COLO668 (cell line): ENCODE measurements around the gene LIG4.
"Not testable (repeated sequence)": the region's sequence is repeated elsewhere in the genome, so short reads cannot be mapped to it uniquely, and the experiment has no call there.

Experiments
- DNase-seq: peaks from one replicate; lab custom pipeline; 2025; ENCODE audit not compliant: unreplicated experiment; lab: John Stamatoyannopoulos, UW

The LIG4 gene

DNA sequence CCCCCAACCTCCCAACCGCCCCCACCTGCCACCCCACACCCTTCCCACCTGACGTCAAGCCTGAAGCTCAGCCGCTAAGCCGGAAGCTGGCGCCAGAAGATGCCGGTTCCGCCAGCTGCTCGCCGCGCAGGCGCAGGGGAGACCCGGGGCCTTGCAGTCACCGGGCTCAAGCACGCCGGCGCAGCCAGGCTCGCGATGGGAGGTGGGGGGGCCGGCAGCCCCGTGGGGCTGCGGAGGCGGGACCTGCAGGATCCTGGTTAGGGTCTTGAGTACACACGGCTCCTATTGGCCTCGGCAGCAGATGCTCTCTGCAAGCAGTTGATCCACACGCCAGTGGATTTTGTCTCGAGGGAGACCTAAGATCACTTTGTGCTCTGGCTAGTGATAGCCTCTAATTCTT lies at the start of gene LIG4:
TSS of gene LIG4 (minus strand) at position 101 of the 400 bp plus-strand sequence. CDS start 4,268 bp downstream, outside the sequence.
- peak; percentile 99 for DNase-seq

DNA sequence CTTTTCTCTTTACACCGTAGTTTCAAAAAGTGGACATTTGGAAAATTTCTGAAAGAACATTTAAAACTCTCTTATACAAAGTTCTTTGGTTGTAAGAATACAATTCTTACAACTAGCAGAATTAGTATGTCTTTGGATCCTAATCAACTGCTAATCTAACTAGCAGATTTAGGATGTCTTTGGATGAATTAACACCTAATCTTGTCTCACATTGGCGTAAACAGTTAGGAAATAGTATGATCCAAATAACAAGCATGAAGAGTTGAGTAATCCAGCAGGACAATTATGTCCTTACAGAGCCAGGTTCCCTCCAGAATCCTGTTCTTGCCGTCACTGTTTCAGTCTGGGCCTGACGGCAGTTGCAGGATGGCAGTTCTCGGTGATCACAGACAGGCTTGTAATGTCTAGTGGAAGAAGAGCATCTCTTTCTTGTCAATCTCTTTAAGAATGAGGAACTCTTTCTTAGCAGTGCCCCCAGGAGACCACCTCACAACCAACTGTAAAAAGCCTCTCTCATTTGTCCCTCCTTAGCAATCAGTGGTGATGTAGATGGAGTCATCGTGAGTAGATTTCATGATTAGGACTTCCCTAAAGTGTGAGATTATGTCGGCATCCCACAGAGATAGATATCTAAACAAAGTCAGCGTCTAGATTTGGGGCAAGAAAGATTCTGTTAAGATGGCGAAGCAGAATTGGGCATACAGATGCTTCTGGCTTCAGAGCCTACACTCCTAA lies 48.5 kb upstream of the LIG4 start:
- DNase-seq, result no peak

DNA sequence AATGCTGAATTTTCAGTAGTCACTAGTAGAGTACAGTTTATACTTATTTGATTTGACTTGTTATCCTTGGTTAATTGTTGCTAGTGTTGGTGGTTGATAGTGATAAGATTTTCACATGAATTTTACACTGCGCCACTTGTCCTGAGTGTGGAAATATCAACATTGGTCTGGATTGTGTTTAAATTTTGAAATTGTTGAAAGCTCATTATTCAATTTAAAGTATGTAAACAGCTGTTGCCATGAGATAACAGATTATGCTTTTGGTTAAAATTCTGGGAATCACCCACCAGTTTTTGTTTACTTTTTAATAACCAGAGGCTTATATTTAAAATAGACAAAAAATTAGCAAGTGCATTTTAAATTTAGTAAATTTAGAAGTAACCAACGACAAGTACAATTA lies 41.9 kb upstream of the LIG4 start:
- no peak for DNase-seq

DNA sequence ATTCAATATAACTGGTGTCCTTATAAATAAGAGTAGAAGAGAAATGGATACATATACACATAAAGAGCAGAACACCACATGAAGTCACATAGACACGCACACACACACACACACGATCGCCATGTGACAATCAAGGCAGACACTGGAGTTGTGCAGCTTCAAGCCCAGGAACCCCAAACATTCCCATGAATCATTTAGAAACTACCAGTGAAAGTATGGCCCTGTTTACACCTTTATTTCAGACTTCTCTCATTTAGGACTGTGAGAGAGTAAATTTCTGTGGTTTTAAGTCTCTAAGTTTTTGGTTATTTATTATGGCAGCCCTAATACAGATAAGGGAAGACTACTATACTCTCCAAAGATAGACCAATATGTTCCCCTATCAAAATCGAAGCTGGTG lies 33.8 kb upstream of the LIG4 start:
- DNase-seq, result no peak

DNA sequence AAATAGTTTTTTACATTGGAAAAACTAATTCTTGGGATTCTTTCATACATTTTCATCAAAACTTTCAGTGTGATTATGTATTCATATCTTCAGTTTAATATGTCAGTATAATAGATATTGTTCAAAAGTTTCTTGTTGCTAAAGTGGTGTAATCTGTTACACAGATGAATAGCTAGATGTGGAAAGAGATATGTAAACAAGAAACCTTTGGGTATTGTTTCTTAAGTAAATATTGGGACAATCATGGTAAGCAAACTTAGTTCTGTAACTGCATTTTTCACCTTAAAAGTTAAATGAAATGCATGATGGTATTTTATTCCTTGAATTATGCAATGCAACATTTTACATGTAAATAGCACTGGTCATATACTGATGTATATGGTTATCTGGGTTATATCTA lies 15.0 kb upstream of the LIG4 start:
- no peak for DNase-seq

DNA sequence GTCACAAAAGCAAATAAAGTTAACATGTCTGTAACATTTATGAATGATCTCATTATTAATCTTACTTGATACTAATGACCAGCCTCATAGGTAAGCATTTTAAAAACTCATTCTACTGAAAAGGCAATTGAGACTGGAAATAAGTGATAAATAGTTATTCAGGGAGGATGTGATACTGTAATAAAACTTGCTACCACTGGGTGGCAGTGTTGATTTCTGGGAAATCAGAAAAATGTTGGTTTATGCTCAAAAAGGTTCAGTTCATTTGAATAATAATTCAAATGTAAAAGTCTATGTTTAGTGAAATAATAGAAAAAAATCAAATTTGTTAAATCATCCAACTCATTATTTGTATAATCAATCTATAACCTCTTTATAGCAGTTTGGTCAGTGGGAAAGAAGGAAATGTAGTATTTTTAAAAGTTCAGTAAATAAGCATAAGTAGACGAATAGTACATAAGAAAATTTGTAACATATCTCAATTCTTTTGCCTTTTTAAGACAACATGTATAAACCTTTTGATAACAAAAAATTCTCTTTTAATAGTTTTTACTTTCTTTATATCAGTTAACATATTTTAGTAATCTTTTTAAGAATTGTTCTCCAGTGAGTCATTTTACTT lies 12.4 kb upstream of the LIG4 start:
- DNase-seq, result peak; percentile 23

DNA sequence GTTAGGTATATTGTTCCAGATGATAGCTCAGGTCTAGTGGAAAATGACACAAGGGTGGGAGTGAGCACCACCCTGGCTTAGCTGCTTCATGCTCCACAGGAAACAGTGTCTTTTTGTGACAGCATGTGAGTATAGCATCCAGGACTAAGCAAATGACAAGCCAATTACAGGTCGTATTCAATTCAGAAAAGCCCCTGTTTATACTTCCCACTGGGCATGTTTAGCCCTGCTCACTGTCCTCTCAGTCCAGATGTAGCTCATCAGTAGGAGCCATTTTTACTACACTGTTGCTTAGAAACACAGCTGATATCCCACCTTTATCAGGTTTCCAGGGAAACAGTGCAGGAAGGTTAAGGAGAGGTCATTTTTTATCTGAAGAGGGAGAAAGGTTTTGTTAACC lies 10.8 kb upstream of the LIG4 start:
- peak; percentile 35 for DNase-seq

DNA sequence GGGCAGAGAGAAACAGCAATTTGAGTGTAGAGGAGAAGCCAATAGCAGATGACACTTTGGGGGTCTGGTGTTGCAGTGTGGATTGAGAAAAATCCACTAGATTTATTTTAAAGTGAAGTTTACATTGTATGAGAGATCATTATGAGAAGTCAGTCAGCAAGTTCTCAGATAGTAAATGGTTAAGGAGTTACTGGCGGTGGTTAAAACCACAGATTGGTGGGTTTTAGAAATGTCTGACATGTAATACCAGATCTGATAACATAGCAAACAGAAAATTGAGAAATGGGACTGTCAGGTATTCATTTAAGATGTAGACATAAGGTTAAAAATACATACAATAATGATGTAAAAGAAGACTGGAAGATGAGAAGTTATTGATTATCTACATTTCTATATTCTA lies 10.1 kb upstream of the LIG4 start:
- DNase-seq, result no peak

DNA sequence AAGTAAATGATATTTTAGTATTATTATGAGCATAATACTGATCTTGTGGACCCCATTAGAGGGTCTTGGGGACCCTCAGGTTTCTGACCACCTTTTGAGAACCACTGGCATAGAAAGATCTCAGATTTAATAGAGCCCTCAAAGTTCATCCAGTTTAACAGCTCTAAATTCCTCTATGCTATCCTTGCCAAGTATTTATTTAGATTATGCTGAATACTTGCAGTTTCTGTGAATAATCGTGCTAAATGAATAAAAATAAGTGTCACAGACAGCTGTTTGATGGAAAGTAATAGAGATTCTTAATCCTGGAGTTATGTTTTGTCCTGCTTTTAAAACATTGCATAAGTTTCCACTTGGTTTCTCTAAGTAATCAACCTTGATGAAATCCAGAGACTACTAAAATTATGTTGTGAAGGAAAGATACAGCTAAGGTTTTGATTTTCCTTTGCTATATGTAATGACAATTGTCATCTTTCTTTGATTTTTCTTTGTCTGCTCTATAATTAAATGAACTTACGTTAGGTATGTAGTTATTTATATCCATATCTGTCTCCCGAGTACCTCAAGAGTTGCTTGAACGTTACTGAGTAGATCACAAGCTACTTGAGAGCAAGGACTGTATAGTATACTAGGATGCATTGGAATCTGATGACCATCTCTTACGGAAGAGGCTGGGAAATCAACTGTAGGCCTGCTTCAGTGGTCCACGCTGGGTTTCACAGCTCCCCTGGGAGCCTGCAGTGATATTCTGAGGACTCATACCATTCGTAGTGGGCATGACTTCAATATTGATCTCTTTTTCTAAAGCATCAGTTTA lies 8.6 kb upstream of the LIG4 start:
- DNase-seq, result no peak

DNA sequence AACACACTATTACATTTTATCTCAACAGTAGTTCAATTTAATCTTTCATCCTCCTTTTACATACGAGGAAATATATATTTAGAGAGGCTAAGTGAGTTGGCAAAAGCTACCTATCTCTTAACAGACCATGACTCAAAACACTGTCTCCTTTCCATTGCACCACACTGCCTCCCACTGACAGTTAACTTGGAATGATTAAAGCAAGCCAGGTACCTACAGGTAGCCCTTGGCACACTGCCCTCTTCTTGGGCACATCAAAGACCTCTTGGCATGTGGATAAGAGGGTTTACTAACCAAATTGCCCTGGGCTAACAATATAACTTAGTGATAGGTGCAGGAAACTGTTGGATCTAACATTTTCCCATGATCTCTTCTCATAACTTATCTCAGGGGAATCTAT lies 4.7 kb upstream of the LIG4 start:
- DNase-seq, result peak; percentile 40

DNA sequence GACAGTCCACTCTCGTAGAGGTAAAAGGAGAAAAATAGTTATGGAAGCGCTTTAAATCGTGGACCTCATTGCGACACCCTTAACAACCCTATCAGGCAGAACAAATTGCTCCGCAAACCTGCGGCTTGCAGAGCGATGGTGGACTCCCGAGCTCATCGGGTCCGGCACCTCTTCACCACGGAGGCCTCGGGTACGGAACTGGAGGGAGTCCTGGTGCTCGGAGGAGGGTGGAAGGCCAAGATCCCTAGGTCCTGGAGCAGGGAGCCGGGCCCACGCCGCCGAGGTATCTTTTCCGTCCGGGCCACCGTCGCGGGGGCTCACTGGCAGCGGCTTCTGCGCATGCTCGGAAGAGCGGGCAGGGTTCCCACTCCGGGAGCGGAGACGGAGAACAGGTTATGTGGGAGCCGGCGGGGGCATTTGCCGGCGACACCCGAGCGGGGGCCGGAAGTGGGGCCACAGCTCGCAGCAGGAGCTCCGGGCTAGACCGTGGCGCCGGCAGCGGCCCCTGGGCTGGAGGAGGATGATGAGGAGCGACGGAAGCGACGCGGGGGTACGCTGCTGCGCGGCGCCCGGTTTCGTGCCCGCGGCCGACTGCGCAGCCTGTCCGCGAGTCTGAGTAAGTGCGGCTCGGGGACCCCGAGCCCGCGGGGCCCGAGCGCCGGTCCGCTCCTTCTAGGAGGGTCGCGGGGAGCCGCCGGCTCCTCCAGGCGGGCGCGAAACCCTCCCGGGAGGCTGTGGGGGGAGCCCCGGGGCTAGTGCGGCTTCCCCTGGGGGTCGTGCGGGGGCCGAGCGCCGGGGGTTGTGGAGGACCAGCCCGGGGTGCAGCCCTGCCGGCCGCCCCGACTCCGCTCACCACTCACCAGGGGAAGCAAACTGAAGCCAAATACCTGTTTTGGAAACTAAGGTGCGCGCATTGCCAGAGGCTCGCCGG lies 3.0 kb upstream of the LIG4 start, which contains the start of gene ABHD13:
TSS of gene ABHD13 (plus strand) at position 349 of the 931 bp plus-strand sequence. CDS start 10,827 bp downstream, outside the sequence.
- DNase-seq, result peak; percentile 100

DNA sequence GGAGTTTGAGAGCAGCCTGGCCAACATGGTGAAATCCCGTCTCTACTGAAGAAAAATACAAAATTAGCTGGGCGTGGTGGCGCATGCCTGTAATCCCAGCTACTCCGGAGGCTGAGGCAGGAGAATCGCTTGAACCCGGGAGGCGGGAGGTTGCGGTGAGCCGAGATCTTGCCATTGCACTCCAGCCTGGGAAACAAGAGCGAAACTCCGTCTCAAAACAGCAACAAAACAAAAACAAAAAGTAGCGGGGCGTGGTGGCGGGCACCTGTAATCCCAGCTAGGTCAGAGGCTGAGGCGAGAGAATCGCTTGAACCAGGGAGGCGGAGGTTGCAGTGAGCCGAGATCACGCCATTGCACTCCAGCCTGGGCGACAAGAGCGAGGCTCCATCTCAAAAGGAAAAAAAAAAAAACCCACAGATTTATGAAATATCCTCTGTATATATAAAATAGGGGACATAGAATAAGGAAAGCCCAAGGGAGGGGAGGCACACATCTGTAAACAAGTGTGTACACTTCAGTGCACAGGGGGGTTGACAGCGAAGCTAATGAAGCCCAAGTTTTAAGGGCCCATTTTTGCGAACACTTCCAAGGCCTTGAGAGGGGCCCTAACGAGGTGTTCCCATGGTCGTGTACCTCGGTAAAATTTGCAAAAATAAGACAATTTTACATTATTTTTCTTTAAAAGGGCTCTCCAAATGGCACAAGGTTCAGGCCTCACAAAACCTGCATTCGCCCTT lies 2.1 kb upstream of the LIG4 start:
- DNase-seq, result not testable (repeated sequence)

DNA sequence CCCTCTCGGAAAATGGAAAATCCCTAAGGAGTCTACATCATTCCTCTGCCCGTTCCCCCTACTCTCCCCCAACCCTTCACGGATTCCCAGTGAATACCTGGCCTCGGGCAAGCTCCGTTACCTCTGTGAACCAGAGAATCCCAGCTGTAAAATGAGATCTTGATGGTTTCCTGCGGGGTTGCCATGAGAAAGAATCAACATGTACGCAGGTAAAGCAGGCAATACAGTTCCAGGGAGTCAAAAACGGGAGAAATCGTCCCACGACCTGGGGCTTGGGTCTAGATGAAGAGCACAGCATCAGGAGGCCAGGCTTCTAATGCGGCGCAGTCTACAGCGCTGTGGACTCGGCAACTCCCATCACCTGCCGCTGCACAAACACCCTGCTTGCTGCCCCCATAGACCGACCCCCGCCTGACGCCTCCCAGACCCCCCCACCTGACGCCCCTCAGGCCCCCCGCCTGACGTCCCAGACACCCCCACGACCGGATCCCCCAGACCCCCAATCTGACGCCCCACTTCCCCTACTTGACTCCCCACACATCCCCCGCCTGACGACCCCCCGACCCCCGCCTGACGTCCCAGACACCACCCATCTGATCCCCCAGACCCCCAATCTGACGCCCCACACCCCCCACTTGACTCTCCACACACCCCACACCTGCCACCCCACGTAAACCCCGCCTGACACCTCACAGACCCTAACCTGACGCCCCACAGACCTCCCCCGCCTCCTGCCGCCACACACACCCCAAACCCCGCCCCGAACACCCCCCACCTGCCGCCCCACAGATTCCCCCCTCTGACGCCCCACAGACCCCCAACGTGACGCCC lies 680 bp downstream of the LIG4 start:
- peak; percentile 51 for DNase-seq

DNA sequence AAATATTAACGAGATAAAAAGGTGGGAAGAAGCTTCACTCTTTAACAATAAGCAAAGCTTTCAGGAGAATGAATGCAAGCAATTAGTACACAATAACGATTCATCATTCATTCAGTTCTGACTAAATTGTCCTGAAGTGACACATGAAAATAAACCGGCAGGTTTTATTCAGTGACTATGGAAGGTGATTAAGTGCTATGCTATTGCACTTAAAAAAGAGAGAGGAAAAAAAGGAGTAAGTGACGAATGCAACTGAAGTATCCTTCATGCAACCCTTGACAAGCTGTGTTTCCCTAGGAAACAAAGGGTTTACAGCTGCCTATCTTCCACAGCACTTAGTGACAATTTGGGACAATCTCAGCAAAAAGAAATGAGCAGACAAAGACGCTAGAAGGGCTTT lies 1.4 kb downstream of the LIG4 start:
- DNase-seq, result no peak

DNA sequence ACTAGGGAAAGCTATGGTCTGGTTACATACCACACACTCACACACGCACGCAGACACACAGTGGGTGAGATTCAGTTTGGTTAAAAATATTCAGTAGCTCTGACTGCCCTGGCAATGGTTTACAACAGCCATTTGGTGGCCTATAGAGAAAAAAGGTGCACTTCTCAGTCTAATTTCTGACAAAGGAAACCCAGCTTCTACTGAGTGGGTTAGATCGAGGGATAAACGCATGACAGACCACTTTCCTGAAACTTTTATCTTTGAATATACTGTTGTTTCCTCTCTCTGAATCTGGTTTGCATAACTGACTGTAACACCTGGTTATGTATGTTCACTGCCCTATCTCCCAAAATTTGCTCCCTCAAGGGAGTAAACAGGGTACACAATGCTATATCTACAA lies 2.5 kb downstream of the LIG4 start:
- DNase-seq, result no peak

DNA sequence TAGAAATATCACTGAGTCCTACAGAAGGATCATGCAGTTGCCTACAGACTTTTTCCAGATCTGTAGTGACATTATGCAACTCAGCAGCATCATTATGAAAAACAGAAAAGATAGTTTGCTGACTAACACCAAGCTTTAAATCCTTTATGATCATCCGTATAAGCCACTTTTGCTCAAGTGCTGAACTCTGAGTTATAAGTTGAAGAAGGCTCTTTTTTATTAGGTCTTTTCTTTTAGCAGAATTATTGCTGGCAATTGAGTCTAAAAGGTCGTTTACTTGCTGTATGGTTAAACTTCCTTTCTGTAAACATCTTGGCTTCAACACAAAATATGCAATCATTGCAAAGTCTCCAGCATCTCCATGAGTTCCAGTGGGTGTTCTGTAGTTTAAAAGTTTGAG lies 4.8 kb downstream of the LIG4 start:
- DNase-seq, result no peak

DNA sequence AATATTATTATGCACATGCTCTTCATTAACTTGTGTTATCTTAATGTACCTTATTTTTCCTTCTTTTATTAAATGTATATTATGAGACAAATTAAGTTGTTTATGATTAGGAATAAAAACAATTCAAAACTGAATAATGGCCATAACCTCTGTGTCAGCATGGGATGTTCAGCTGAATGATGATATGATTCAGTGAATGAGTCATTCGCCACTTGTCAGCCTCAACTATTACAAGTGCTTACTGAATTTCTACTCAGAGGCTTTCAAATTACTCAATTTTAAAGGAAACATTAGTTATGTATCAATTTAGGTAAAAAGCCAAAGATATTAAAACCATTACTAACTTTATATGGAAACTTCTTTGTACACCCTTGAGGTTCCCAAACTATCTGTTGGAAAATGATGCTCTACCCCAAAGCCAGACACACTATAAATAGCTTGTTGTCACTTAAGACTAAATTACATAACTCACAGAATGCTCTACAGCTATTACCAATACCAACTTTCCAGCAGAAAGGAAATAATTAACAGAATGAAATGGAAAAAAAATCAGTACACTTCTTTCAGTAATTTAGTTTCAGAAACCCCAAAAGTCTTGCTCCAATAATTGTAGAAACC lies 14.4 kb downstream of the LIG4 start:
- no peak for DNase-seq

DNA sequence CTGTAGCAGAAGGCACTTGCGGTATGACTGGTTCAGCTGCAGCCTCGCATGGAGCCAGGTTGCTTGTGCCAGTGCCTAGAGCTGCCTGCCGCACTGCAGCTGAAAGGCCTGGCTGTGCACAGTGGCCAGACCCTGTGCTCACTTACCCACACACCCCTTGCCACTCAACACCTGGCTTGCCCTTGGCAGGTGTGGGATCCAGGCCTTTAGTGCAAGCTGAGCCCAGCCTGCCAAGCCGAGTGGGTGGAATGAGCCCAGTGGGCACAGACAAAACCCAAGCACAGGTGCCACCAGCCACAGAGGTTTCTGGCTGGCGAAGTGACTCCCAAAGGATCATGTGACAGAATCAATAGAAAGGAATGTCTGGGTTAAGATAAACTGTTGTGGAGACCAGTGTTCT lies 19.5 kb downstream of the LIG4 start:
- no peak for DNase-seq

DNA sequence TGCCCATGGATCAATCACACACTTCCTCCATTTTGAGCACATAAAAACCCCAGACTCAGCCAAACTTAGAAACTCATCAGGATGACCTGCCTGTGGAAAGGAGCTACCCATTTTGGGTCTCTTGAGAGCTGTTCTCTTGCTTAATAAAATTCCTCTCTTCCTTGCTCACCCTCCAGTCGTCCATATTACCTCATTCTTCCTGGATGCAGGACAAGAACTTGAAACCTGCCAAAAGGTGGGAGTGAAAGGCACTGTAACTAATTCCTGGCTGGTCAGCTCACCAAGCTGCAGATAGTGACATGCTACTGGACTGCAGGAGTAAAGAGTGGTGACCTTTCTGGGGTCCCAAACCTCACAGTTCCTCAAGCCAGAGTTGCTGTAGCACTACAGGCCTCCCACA lies 20.2 kb downstream of the LIG4 start:
- DNase-seq, result no peak
